Upper lobe of left lung (tissue), 4 donors: ENCODE measurements around the gene KLHL30.

ENCODE experiments used
- CTCF ChIP-seq, 6 experiments: fragments of 450-650 bp in 4 of 6; fragments of 200-600 bp in 2 of 6; sonication (generic) in 2 of 6; IDR thresholded peaks; one replicate each; pipeline ENCODE4 v1.5.1; 2016 to 2019; ENCODE audit warnings: antibody characterized with exemption in 6 of 6
- POLR2AphosphoS5 ChIP-seq, 2 donors: sonication (generic); formaldehyde crosslinking; IDR thresholded peaks; one replicate each; pipeline ENCODE4 v1.5.1; 2017; ENCODE audit warnings: antibody characterized with exemption in 2 of 2

- TF ChIP-seq CTCF (IDR thresholded peaks at IDR 0.05), result no peak
- no peak for TF ChIP-seq POLR2AphosphoS5 (IDR thresholded peaks at IDR 0.05)
These were observed 43.9 kb downstream of the KLHL30 start for GRCh38 chr2:238182362-238182761.
